Measurements from ENCODE around the gene PNPLA7. TPM values are rescaled to one million over a fixed set of nuclear protein-coding genes. Genes with fewer than 3 reads are reported as not detected.

Gene PNPLA7
- total and polyA plus RNA-seq, 10 of the 15 experiments (the other 5 are each of a cell fraction or from before 2014, with no cell fraction given) = 0.04 to 0.85 (median 0.19) TPM; not detected in 1

GRCh38 chr9:137547687-137548543 lies 2.3 kb downstream of the PNPLA7 start:
- no peak overlapping the region for H3K4me2 ChIP-seq (ENCODE audit: control insufficient read depth, insufficient read depth)
- TF ChIP-seq JUNB (IDR thresholded peaks at IDR 0.05) = no peak
- no peak for TF ChIP-seq SREBF1 (IDR thresholded peaks at IDR 0.05; ENCODE audit: low read length)
- TF ChIP-seq TARDBP (IDR thresholded peaks at IDR 0.05; ENCODE audit: borderline replicate concordance) = no peak
- TF ChIP-seq RELA (IDR thresholded peaks at IDR 0.05; ENCODE audit: borderline replicate concordance, partially characterized antibody) = no peak
- TF ChIP-seq YY1 (IDR thresholded peaks at IDR 0.05; ENCODE audit: low read depth, low read length) = no peak
- TF ChIP-seq ESRRA (IDR thresholded peaks at IDR 0.05; ENCODE audit: low read length) = no peak
- TF ChIP-seq MEF2B (IDR thresholded peaks at IDR 0.05; ENCODE audit: partially characterized antibody, poor library complexity, severe bottlenecking) = no peak
- TF ChIP-seq MXI1 (IDR thresholded peaks at IDR 0.05; ENCODE audit: low read depth, low read length) = no peak
- RAD21 ChIA-PET (ENCODE audit: unreplicated experiment) = no interaction called here
- FAIRE-seq (no peak), DNase-seq (ENCODE audit: low read depth, low spot score) (no peak), ATAC-seq (no peak)
- H3K27ac ChIP-seq (ENCODE audit: control insufficient read depth, insufficient read depth) = no peak overlapping the region
- in situ Hi-C loops (cut with MboI) = no loop called here
- peaks cover 11% of the 10 kb centered on the region for H3K79me2 ChIP-seq (ENCODE audit: control insufficient read depth, insufficient read depth, low read length)
- H3K4me1 ChIP-seq (ENCODE audit: control insufficient read depth, insufficient read depth, low read length) = peaks cover 14% of the 10 kb centered on the region
- no peak overlapping the region for H3K9ac ChIP-seq (ENCODE audit: control insufficient read depth, insufficient read depth, low read length)
- intact Hi-C loops (cut with micrococcal nuclease; ENCODE audit: unreplicated experiment) = no loop called here
- H3K4me3 ChIP-seq = no peak overlapping the region
- H4K20me1 ChIP-seq (ENCODE audit: control insufficient read depth, insufficient read depth) = no peaks in the 10 kb centered on the region
- H3K36me3 ChIP-seq (ENCODE audit: control insufficient read depth in 2 of 2, insufficient read depth in 2 of 2, low read length in 1 of 2) = no peaks in the 10 kb centered on the region
- H3K27me3 ChIP-seq (replicated peaks in 1 of 2; ENCODE audit: control insufficient read depth in 2 of 2, insufficient read depth in 2 of 2, low read length in 1 of 2) = no peaks in the 10 kb centered on the region; a peak in 1 of 4 replicates
- POLR2A ChIA-PET = interaction anchor here (1.1 kb wide), 1 partner anchor 43 kb away, joined by 3 read pairs; no protein-coding TSS in a partner anchor
- H3K9me3 ChIP-seq (replicated peaks; ENCODE audit: control insufficient read depth, insufficient read depth, low read length) = no peaks in the 10 kb centered on the region; the same call in 2 of the 3 replicates
- SMC1A ChIA-PET (ENCODE audit: uncharacterized antibody, unreplicated experiment) = no interaction called here
- no TSS peak for BruUV-seq (replicated peaks)
- CTCF ChIA-PET = no interaction called here
- no peak overlapping the region for H2AFZ ChIP-seq (ENCODE audit: control insufficient read depth, low read depth, low read length)
- WGBS (ENCODE audit: insufficient coverage, insufficient replicate concordance, low lambda C conversion rate, missing lambda C conversion rate) = 76% methylated on average over 22 of the region's 23 CpGs

Measured in GM12878 (cell line).